Kidney (tissue), 14 donors: ENCODE data around the gene TANGO2. TPM values are rescaled to one million over a fixed set of nuclear protein-coding genes. Genes with fewer than 3 reads are reported as not detected.

Experiments used
- DNase-seq, 5 donors: peaks; one replicate each; pipeline ENCODE4 v3.0.0-alpha.2; 2013 to 2020
- FAIRE-seq: peaks from 2 replicates; lab custom pipeline; 2012; peaks lifted over from hg19 to GRCh38; lab: Jason Lieb, UNC
- H3K27ac ChIP-seq, 2 donors: one replicate each; pipeline ENCODE4 v1.7.0; 2013; ENCODE audit warnings: low read depth in 2 of 2, low read length in 2 of 2, inconsistent platforms in 1 of 2
- H3K27me3 ChIP-seq: one replicate; pipeline ENCODE4 v1.7.1; 2013; ENCODE audit warnings: low read length, inconsistent platforms; ENCODE audit not compliant: control insufficient read depth, insufficient read depth
- H3K36me3 ChIP-seq, 3 donors: one replicate each; pipeline versions ENCODE4 v1.7.0 to v1.7.1; 2013; ENCODE audit warnings: low read length in 3 of 3, control low read depth in 1 of 3, inconsistent platforms in 1 of 3; ENCODE audit not compliant: insufficient read depth in 3 of 3, control insufficient read depth in 2 of 3
- H3K4me1 ChIP-seq, 3 donors: one replicate each; pipeline versions ENCODE4 v1.7.0 to v1.7.1; 2013; ENCODE audit warnings: low read length in 3 of 3, inconsistent platforms in 1 of 3, low read depth in 1 of 3; ENCODE audit not compliant: control insufficient read depth in 2 of 3, insufficient read depth in 2 of 3
- H3K4me3 ChIP-seq, 3 donors: one replicate each; pipeline versions ENCODE4 v1.7.0 to v1.8.1; 2013; ENCODE audit warnings: low read length in 3 of 3, control low read depth in 1 of 3, inconsistent platforms in 1 of 3
- H3K9ac ChIP-seq, 3 donors: one replicate each; pipeline versions ENCODE4 v1.7.0 to v1.7.1; 2013; ENCODE audit warnings: low read length in 3 of 3, control low read depth in 1 of 3, inconsistent platforms in 1 of 3
- H3K9me3 ChIP-seq, 3 donors: one replicate each; pipeline versions ENCODE4 v1.7.0 to v1.7.1; 2013; ENCODE audit warnings: low read length in 3 of 3, control low read depth in 1 of 3, inconsistent platforms in 1 of 3; ENCODE audit not compliant: control insufficient read depth in 2 of 3, insufficient read depth in 1 of 3
- intact Hi-C: fragments of 100-400 bp; cut with DNase I; formaldehyde crosslinking; loops from one replicate; pipeline ENCODE4 v1.11.1; 2022
- polyA plus RNA-seq: library from polyadenylated mRNA; stranded (reverse); fragments of 350-450 nt; fragmentation: Illumina TruSeq; extraction: RNeasy Lipid Tissue Mini Kit (QIAGEN cat#74804); gene quantifications from one replicate; pipeline ENCODE4 v1.2.3, GENCODE V29; 2014; ENCODE audit warnings: low read depth, low replicate concordance; ENCODE audit not compliant: insufficient read depth
- total RNA-seq: library from RNA; stranded (reverse); fragmentation: NEBNext Ultra II Directional; extraction: Animal tissue kit (Norgen Biotek cat#: 25700); gene quantifications from one replicate; pipeline ENCODE4 v1.2.1, GENCODE V29; 2021
- TF ChIP-seq, protein P1 (sequence below): IDR thresholded peaks from 3 replicates; pipeline ENCODE4 v1.5.1; 2012; ENCODE audit warnings: mild to moderate bottlenecking, moderate library complexity, borderline replicate concordance; ENCODE audit not compliant: insufficient read depth; ENCODE audit errors: extremely low read depth
- donor health status: control.
- donor health status: control.
- donor health status: control.
- donor health status: control.
- donor health status: control.
- donor health status: DM: yes; HTN: yes; CAD: no.
- donor health status: Normal renal cell carcinoma (clear cell type).

Gene TANGO2
- total and polyA plus RNA-seq, 2 donors from 2014 or later, result 27.7 to 37.3 TPM

DNA sequence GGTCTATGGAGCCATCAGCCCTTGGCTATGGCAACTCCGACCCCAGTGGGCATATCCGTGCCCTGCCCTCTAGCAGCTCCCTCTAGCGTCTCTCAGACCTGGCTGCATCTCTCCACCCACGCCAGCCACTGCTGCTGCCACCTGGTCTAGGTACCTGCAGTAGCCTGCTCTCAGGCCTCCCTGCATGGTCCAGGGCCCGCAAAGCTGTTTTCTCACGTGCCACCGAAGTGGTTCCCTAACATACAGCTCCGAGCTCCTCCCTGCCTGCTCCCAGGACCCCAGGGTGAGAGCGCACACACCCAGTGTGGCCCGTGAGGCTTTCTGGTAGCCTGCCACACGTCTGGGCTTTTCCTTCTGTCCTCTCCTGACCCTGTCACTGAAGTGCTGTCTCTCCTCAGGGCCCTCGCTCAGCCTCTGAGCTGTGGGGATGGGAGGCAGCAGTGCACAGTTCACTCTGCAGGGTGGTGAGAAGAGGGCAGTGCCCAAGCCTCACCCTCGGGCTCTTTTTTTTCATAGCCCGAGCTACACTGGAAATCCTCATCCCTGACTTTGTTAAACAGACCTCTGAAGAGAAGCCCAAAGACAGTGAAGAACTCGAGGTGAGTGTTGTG lies 73.4 kb downstream of the TANGO2 start:
- TF ChIP-seq, protein P1, sequence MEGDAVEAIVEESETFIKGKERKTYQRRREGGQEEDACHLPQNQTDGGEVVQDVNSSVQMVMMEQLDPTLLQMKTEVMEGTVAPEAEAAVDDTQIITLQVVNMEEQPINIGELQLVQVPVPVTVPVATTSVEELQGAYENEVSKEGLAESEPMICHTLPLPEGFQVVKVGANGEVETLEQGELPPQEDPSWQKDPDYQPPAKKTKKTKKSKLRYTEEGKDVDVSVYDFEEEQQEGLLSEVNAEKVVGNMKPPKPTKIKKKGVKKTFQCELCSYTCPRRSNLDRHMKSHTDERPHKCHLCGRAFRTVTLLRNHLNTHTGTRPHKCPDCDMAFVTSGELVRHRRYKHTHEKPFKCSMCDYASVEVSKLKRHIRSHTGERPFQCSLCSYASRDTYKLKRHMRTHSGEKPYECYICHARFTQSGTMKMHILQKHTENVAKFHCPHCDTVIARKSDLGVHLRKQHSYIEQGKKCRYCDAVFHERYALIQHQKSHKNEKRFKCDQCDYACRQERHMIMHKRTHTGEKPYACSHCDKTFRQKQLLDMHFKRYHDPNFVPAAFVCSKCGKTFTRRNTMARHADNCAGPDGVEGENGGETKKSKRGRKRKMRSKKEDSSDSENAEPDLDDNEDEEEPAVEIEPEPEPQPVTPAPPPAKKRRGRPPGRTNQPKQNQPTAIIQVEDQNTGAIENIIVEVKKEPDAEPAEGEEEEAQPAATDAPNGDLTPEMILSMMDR, result no peak
- peak overlapping the region in 1 of 2 donors; percentile 0 for H3K27ac ChIP-seq
- H3K4me3 ChIP-seq, result no peak overlapping the region
- H3K9ac ChIP-seq, result no peak overlapping the region
- peak in 1 of 5 donors; percentile 66 for DNase-seq
- no peaks in the 10 kb centered on the region for H3K27me3 ChIP-seq
- peaks cover 0 to 5% (median 0%) of the 10 kb centered on the region in 3 donors for H3K4me1 ChIP-seq
- intact Hi-C loops, result no loop called here
- no peak for FAIRE-seq
- H3K9me3 ChIP-seq, result peaks cover 0 to 2% (median 0%) of the 10 kb centered on the region in 3 donors
- peaks cover 29 to 62% (median 54%) of the 10 kb centered on the region in 3 donors for H3K36me3 ChIP-seq

DNA sequence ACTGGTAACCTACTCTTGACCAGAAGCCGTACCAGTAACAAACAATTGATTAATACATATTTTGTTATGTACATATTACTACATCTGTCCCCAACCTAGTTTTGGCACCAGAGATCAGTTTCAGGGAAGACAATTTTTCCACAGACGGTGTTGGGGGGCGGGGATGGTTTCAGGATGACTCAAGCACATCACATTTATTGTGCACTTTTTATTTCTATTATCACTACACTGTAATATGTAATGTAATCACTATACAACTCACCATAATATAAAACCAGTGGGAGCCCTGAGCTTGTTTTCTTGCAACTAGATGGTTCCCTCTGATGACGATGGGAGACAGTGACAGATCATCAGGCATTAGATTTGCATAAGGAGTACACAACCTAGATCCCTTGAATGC lies 74.6 kb downstream of the TANGO2 start:
- peak in 1 of 5 donors; percentile 8 for DNase-seq
- H3K36me3 ChIP-seq, result peaks cover 24 to 50% (median 48%) of the 10 kb centered on the region in 3 donors
- H3K9me3 ChIP-seq, result peaks cover 0 to 2% (median 0%) of the 10 kb centered on the region in 3 donors
- intact Hi-C loops, result no loop called here
- H3K27ac ChIP-seq, result no peak overlapping the region
- TF ChIP-seq, protein P1, result no peak
- no peak overlapping the region for H3K9ac ChIP-seq
- peaks cover 0 to 5% (median 0%) of the 10 kb centered on the region in 3 donors for H3K4me1 ChIP-seq
- no peak for FAIRE-seq
- H3K27me3 ChIP-seq, result no peaks in the 10 kb centered on the region
- H3K4me3 ChIP-seq, result no peak overlapping the region

GRCh38 chr22:20096574-20097420 lies 75.9 kb downstream of the TANGO2 start:
- no peaks in the 10 kb centered on the region for H3K27me3 ChIP-seq
- H3K36me3 ChIP-seq, result peaks cover 23 to 38% (median 37%) of the 10 kb centered on the region in 3 donors
- H3K9ac ChIP-seq, result no peak overlapping the region
- peaks cover 0 to 5% (median 0%) of the 10 kb centered on the region in 3 donors for H3K4me1 ChIP-seq
- H3K4me3 ChIP-seq, result no peak overlapping the region
- intact Hi-C loops, result no loop called here
- peaks cover 0 to 2% (median 0%) of the 10 kb centered on the region in 3 donors for H3K9me3 ChIP-seq
- TF ChIP-seq, protein P1, result no peak
- no peak overlapping the region for H3K27ac ChIP-seq
- FAIRE-seq (peak; percentile 29), DNase-seq (no peak)
